NCI-H69 (cell line): Measurements from ENCODE around the gene LRRC31.

Experiments
- DNase-seq: peaks from one replicate; lab custom pipeline; 2025; lab: John Stamatoyannopoulos, UW

LRRC31 gene

GRCh38 chr3:169863458-169863899 lies 6.3 kb downstream of the LRRC31 start:
- peak; percentile 80 for DNase-seq

DNA sequence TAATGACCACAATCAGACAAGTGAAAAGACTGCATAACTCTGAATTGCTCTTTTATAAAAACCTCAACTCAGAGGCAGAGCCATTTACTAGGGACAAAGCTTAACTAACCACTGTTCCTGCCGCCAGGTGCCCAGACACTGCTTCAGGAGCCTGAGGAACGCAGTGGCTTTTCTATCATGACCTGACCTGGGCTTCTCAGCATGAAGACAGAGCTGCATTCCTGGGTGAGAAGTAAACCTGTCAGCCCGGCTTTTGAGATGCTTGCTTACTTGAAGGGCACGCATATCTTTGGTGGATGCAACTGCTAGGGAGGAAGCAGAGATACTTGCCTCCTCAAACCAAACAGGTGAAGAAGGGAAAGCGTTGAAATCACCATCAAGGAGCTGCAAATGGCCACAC lies 7.9 kb downstream of the LRRC31 start:
- peak; percentile 13 for DNase-seq

GRCh38 chr3:169857811-169858210 lies 11.9 kb downstream of the LRRC31 start:
- DNase-seq = no peak

DNA sequence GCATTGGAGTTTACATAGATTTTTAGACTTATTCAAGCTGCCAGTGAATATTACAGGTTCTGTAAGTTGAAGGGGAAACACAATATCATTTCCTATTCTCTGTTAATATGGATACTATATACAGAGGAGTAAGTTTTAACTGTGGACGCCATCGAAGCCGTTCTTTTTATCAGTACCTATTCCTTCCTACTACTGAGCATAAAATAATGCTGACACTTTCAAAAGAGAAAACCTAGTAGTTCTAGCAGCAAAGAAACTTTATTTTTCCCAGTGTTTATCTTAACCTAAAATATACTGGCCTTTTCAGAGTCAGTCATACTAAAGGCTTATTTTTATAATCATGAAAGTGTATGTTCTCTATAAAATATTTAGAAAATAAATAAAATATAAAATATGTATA lies 14.2 kb downstream of the LRRC31 start:
- no peak for DNase-seq

DNA sequence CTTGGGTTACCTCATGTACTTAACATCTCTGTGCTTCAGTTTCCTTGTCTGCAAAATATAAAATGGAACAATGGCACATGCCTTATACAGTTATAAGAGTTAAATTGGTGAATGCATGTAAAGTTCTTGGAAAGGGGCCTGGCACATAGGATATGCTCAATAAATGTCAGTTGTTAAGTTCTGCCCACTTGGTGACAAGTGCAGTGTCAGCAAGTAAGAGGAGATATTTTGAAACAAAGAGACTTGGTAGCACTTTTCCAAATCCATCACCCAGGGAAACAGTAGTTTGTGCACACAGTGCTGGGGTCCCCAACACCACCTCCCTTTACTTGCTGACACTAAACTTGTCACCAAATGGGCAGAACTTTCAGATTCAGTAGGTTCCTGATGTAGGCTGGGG lies 19.1 kb downstream of the LRRC31 start:
- DNase-seq = no peak

DNA sequence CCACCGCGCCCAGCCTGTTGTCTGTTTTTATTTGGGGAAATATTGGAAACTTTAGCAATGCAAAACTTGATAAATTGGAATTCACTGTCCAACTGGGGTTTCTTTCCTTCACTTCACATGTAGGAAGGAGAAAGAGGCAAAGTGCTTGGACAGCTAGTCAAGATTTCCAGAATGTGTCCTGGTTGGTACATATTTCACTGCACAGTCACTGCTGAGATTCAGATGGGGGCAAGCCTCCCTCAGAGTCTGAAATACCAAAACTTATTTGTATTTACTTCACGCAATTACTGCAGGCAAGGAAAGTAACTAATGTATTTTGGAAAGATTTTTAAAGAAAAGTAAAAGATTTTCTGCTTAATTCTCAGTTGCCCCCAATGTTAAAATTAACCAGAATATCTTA lies 21.0 kb downstream of the LRRC31 start:
- DNase-seq = no peak

- DNase-seq = peak; percentile 97
Measured at GRCh38 chr3:169847896-169848295, 21.8 kb downstream of the LRRC31 start.

GRCh38 chr3:169846458-169847193 lies 23.1 kb downstream of the LRRC31 start:
- no peak for DNase-seq

- no peak for DNase-seq
Measured at GRCh38 chr3:169842960-169843359, 26.8 kb downstream of the LRRC31 start.

DNA sequence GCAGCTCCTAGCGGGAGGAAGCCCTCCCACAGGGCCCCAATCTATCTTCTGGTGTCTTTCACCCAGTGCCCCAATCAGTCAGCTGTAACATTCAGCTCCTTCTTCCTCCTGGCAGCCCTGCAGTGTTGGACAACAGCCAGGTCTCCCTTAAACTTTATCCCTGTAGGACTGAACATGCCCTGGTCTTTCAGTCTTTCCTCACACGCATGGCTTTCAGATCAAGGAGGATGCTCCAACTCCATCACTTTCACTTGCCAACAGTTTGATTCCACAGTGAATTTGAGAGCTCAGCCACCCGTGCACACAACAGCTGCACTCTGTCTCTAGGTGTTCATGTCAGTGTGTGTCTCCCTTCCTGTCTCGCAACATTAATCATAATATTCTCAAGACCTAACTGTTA lies 28.6 kb downstream of the LRRC31 start:
- DNase-seq = peak; percentile 65

GRCh38 chr3:169838511-169839030 lies 31.2 kb downstream of the LRRC31 start:
- DNase-seq = no peak

- no peak for DNase-seq
Measured at GRCh38 chr3:169836942-169837275, 32.8 kb downstream of the LRRC31 start.

DNA sequence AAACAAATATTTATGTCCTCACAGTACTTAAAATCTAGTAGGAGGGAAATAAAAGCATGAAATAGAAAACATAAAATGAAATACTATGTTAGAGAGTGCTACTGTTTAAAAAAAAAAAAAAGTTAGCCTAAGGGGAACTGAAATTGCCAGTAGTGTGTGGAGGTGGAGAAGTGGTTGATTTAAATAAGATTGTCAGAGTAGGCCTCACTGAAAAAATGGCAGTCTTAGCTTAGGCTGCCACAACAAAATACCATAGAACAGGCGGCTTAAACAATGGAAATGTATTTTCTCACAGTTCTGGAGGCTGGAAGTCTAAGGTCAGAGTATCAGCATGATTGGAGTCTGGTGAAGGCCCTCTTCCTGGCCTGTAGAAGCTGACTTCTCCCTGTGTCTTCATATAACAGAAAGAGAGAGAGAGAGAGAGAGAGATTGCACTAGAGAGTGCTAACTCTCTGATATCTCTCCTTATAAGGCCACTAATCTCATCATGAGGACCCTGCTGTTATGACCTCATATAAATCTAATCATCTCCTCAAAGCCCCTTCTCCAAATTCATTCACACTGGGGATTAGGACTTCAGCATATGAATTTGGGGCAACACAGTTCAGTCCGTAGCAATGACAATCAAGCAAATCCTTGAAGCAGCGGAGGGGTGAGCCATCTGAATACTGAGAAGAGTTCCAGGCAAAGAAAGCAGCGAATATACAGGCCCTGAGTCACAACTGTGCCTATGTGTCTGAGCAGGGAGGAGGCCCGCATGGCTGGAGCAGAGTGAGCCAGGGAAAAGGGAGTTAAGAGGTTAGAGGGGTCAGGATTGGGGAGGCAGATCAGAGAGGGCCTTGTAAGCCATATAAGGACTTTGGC lies 33.4 kb downstream of the LRRC31 start:
- DNase-seq = no peak

GRCh38 chr3:169835533-169835932 lies 34.2 kb downstream of the LRRC31 start:
- DNase-seq = peak; percentile 22

DNA sequence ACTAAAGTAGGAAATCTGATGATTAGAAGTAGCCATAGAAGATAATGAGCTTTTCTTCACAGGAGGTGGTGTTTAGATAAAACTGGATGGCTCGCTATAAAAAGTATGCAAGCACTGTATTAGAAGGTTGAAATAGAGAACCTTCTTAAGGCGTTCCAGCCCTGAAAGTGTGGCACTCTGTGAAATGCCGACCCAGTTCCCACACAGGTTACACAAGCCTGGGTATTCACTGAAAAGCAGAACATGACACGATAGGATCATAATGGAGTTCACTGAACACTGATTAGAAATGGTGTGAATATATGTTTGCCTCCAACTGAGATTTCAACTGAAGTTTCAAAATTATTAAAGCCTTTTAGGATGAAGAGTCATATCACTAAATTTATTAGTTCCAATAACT lies 42.0 kb downstream of the LRRC31 start:
- no peak for DNase-seq

DNA sequence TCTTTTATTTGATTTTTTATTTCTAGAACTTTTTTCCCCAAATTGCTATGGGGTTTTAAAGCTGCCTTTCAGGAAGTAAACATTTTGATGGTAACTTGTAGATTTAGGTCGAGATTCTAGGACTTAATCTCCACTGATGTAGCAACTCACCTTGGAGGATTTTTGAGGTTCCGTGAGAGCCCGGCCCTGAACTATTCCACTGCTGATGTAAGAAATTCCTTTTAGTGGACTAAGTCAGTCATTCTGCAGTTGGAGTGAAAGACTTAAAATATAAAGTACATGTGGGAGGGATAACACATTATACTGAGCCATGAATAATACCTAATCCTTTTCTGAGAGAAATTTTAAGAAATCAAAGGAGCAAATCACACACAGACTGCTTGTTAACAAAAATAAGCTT lies 44.4 kb downstream of the LRRC31 start:
- DNase-seq = no peak

- DNase-seq = peak; percentile 65
Measured at GRCh38 chr3:169822983-169823382, 46.8 kb downstream of the LRRC31 start.

DNA sequence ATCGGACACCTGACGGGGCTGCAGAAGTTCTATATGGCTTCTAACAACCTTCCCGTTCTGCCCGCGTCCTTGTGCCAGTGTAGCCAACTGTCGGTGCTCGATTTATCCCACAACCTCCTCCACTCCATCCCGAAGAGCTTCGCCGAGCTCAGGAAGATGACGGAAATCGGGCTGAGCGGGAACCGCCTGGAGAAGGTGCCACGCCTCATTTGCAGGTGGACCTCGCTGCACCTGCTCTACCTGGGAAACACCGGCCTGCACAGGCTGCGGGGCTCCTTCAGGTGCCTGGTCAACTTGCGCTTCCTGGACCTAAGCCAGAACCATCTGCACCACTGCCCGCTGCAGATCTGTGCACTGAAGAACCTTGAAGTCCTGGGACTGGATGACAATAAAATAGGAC lies 47.2 kb downstream of the LRRC31 start:
- peak; percentile 84 for DNase-seq

DNA sequence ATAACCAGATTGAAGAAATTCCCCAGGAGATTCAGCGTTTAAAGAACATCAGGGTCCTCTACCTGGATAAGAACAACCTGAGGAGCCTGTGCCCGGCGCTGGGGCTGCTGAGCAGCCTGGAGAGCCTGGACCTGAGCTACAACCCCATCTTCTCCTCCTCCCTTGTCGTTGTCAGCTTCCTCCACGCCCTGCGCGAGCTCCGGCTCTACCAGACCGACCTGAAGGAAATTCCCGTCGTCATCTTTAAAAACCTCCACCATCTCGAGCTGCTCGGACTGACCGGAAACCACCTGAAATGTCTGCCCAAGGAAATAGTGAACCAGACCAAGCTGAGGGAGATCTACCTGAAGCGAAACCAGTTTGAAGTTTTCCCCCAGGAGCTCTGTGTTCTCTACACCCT lies 47.6 kb downstream of the LRRC31 start:
- DNase-seq = peak; percentile 52

DNA sequence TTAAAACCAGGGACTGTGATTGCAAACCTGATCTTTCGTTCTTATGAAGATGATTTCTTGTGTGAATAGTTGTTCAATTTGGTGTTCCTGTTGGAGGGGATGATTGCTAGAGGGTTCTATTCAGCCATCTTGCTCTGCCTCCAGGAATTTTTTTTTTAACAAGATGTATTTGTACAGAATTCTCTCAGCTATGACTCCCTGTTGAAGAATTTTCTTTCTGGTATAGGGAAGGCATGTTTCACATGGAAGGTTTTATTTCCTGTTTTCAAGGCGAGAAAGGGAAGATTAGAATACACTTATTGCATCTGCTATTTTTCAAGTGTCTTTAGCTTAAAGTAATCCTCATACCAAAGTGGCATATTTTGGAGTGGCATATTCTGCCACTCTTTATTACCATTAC lies 51.4 kb downstream of the LRRC31 start:
- no peak for DNase-seq

DNA sequence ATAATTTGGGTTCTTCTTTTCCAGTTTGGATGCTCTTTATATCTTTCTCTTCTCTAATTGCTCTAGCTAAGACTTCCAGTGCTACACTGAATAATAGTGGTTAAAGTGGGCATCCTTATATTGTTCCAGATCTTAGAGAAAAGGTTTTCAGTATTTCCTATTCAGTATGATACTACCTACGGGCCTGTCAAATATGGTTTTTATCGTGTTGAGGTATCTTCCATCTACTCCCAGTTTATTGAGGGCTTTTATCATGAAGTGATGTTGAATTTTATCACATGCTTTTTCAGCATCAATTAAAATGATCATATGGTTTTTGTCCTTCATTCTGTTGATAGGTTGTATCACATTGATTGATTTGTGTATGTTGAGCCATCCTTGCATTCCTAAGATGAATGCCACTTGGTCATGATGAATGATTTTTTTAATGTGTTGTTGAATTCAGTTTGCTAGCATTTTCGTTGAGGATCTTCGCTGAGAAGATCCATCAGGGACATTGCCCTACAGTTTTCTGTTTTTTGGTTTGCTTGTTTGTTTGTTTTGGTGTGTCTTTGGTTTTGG lies 54.1 kb downstream of the LRRC31 start:
- DNase-seq = no peak

DNA sequence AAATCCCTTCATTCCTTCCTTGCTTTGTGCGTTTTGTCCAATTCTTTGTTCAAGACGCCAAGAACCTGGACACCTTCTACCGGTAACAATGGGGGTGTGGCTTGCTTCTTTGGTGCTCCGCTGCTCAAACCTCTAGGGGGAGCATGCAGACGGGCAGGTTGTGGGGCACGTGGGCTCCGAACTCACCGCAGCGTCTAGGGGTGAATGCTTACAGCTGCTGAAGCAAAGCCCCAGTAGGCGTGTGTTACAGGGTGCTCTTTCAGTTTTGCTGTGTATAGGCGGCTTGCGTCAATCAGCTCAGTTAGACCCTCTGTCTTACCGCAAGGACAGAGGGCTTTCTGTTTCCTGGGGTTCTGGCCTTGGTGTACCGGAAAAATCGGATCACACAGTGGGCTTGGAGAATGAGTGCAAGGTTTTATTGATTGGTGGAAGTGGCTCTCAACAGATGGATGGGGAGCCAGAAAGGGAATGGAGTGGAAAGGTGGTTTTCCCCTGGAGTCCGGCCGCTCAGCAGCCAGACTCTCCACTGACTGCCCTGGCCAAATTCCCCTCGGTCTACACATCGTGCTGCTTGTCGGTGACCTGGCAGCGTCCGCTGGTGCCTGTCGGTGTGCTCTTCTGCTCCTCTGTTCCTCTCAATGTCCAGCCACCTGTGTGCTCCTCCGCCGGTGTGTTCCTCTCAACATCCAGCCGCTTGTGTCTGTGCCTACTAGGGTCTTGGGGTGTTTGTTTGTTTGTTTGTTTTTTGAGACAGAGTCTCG lies 55.8 kb downstream of the LRRC31 start:
- DNase-seq = peak; percentile 95
